NCI-H187 treated with DMSO at 0.1 percent for 48 hours (cell line): Measurements from ENCODE around the gene A1BG.
A peak's percentile ranks its signal among the peaks of the same experiment; 100 is the strongest.
"Not testable (repeated sequence)": the region's sequence is repeated elsewhere in the genome, so short reads cannot be mapped to it uniquely, and the experiment has no call there.

Experiments used
- DNase-seq: peaks from one replicate; lab custom pipeline; 2025; lab: John Stamatoyannopoulos, UW

Gene A1BG

DNA sequence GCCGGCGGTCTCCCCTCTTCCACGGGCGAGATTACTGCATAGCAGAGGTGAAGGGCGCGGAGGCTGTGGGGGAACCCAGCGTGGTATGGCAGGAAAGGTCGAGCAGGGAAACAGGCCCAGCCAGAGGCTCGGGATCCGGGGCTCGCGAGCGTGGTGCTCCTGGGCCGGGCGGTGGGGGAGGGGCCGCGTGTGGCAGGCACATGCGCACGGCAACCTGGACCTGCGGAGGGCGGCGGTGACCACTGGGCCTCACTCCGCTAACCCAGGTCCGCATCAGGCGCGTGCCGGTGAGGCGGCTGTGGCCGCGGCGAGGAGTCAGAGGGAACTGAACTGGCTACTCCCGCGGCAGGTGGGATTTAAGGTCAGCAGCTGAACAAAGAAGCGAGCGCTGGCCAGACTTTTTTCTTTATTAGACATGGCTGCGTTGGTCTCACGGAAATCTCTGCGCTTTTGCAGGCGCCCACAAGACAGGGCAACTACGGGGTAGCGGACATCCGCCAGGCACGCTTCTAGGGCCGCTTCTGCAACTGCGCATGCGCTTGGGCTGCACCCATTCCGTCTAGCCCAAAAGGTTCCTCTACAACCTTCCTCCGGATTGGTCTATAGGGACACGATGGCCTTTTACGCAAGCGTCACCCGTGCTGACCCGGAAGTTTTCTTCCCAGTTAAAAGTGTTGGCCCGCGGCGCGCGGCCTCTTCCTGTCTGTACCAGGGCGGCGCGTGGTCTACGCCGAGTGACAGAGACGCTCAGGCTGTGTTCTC lies 33.5 kb upstream of the A1BG start, which contains the start of gene RPS5:
Gene RPS5, plus strand, starts transcription at position 694 of the 762 bp plus-strand sequence. CDS start 869 bp downstream, outside the sequence.
- peak; percentile 96 for DNase-seq

DNA sequence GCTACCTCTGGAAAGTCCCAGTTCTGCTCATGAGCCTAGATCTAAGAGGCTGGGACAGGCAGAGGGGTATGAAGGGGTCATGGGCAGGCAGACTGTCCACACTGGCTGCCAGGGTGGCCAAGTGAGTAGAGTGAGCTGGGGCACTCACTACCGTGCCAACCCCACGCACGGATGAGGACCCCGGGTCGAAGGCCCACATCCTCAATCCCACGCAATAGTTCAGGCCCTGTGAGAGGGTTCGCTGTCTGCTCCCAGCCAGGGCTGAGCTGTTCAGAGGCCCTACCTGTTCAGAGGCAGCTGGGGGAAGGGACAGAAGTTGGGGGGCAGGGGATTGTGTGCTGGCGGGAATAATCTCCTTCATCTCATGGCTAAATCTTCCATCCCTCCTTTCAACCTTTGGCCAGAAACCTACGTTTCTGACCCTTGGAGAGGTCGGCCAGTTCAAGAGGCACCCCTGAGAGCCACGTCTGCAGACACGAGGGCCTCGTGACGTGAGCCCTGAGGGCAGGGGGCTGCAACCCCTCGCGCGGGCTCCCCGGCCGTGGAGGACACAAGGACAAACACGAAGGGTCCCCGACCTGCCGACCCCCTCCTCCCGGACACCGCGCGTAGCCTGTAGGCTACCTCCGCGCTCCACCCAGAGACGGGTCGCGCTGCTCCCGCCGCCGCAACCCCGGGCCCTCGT lies 32.7 kb upstream of the A1BG start:
- no peak for DNase-seq

GRCh38 chr19:58385313-58385890 lies 32.1 kb upstream of the A1BG start:
- DNase-seq: no peak

DNA sequence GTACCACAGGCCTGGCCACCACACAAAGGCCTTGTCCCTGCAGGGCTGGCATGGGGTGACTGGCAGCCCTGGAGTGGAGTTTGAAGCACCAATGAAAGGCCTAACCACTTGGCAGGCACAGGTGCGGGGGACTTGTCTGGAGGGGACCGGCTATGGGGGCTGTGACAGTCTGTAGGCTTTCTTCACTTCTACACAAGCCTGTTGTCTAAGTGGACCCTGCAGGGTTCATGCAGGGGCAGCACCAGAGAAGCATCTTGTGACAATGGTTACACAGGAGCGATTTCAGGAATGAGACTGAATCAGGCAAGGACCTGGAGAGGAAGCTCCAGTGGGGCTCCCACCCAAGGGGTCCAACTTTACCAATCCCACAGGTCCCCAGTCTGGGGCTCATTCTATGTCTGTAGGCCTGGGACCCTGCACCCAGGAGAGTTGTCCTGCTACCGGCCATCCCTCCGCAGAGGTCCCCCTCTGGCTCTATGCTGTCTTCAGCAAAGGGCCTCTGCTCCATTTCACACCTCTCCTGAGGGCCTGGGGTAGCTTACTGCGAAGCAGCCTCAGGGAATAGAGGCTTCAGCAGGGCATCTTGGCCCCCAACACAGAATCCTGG lies 29.8 kb upstream of the A1BG start:
- DNase-seq: no peak

DNA sequence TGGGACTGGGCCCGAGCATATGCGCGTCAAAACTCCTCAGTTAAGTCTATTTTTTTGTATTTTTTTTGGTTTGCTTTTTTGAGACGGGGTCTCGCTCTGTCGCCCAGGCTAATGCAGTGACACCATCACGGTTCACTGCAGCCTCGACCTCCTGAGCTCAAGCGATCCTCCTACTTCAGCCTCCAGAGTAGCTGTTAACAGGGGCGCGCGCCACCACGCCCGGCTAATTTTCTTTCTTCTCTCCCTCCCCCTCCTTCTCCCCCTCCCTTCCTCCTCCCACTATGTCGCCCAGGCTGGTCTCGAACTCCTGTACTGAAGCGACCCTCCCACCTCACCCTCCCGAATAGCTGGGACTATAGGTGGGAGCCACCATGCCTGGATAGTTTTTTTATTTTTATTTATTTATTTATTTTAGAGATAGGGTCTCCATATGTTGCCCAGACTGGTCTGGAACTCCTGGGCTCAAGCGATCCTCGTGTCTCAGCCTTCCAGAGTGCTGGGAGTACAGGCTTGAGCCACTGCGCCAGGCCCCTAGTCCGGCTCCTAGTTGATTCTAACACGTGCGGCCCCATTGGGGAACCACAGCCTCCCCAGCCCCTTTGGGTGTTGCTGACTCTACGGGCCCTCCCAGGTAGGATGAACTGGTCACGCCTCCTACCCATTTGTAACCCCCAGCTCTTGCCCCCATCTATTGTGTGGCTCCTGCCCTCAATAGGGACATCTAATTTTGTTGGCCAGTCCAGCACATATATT lies 28.3 kb upstream of the A1BG start:
- no peak for DNase-seq

- peak; percentile 98 for DNase-seq
These were observed 27.6 kb upstream of the A1BG start, which contains the start of gene ZNF837 for GRCh38 chr19:58380662-58381459. ZNF837 (minus strand) TSS chr19:58381030; CDS start chr19:58369332, 11,698 bp downstream.

- DNase-seq: no peak
These were observed 26.9 kb upstream of the A1BG start for GRCh38 chr19:58380037-58380661.

- DNase-seq: no peak
These were observed 26.0 kb upstream of the A1BG start for GRCh38 chr19:58379246-58379645.

DNA sequence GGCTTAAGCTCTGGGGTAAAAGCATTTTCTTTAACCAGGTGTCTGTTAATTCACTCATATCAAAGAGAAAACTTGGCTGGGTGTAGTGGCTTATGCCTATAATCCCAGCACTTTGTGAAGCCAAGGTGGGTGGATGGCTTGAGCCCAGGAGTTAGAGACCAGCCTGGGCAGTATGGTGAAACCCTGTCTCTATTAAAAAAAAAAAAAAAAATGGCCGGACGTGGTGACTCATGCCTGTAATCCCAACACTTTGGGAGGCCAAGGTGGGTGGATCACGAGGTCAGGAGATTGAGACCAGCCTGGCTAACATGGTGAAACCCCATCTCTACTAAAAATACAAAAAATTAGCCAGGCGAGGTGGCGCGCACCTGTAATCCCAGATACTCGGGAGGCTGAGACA lies 23.4 kb upstream of the A1BG start:
- DNase-seq: not testable (repeated sequence)

- no peak for DNase-seq
These were observed 20.9 kb upstream of the A1BG start for GRCh38 chr19:58374200-58374599.

GRCh38 chr19:58372311-58373133 lies 19.2 kb upstream of the A1BG start:
- DNase-seq: no peak

DNA sequence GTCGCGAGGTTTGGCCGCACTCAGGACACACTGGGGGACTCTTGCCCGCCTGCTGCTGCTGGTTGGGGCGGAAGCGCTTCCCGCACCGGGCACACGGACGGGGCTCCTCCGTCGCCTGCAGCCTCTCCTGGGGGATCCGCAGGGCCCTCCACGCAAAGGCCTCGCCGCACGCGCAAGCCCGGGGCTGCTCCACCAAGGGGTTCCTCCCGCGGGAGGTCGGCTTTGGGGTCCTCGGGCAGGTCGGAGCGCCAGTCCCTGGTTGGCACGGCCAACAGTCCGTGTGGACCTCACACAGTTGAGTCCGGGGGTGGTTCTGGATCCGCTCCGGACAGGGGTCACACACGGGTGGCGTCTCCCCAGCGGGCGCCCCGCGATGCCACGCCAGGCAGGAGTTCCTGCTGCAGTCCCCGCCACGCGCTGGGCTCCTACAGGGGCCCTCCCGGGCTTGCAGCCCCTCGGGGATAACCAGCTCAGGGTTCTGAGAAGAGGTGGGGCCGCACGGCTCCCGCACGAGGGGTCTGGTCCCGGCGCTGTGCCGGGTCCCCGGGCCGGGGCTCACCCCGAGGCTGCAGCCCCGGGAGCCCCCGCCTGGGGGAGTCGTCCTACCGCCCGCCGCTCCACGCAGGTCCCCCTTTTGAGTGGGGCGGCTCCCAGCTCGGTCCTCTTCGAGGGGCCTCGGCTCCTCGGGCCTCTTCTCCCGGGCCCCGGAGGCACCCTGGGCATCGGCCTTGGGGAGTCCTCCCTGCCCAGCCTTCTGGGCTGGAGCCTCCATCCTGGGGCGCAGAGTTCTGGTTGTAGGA lies 15.5 kb upstream of the A1BG start:
- DNase-seq: no peak

- DNase-seq: no peak
These were observed 14.6 kb upstream of the A1BG start for GRCh38 chr19:58367698-58368454.

DNA sequence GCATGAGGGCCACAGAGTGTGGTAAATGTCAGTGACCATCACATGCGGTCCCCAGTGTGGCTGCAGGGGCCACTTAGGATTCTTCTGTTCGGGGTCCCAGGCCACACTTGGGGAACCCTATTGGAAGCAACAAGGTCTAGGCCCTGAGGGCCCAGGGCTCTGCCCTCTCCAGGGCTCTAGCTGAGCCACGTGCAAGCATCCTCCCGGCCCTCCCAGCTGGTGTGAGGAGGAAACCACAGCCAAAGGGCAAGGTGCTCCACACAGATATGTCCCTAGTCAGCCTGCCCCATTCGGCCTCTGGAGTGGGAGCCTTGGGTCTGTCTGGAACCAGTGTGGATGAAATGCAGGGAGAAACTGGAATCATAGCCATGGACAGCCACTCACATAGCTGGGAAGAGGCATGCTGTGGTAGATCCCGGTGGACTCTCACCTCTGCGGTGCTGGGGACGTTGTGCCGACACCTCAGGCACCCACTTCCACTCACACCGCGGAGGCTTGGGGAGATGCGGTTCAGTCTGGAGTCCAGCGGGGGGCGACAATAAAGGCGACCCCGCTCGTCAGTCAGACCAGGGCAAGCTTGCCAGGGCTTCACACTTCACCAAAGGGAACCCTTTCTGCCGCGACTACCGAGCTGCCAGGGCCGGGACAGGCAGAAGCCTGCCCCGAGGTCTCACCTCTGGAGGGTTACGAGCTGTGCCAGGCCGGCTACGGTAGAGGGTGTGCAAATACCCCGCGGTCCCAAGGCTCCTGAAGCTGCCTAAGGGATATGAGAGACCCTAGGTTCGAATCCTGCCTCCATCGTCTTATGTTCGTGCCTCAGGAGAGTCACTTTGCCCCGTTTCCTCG lies 13.5 kb upstream of the A1BG start:
- DNase-seq: no peak

- DNase-seq: no peak
These were observed 10.9 kb upstream of the A1BG start for GRCh38 chr19:58364146-58364545.

GRCh38 chr19:58362272-58362994 lies 9.1 kb upstream of the A1BG start, which contains the start of gene ZNF497:
ZNF497 (minus strand) TSS chr19:58362751; CDS start chr19:58357635, 5,116 bp downstream.
- DNase-seq: peak; percentile 77
